ENCODE measurements around the gene ABLIM1. TPM values are rescaled to one million over a fixed set of nuclear protein-coding genes. Genes with fewer than 3 reads are reported as not detected.

The ABLIM1 gene
- total and polyA plus RNA-seq, 2 of the 13 experiments (the other 11 are each of a cell fraction or from before 2014, with no cell fraction given) = 59.4 to 92.7 TPM

DNA sequence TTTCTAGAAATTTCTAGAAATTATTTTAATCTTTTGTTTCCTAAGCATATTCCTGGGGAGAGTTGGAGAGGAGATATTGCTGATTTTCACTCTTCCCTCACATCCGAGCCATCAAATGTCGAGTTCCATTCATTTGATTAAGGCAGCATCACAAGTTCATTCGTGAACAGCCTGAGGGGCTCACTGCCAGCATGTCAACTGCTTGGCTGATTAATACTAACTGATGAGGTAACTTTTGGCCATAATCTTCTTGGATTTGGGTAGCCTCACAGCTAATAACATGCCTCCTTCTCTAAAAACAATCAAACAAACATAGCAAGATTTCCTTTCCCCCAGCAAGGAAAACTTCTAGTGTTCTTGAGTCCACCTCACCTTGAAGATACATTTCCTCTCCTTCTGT lies 166.7 kb downstream of the ABLIM1 start:
- Histone ChIP-seq H3K27ac (ENCODE audit: extremely low read length, insufficient read depth, low read length) (peak overlapping the region; percentile 56), H3K4me1 (ENCODE audit: insufficient read depth, low read length) (peaks cover 72% of the 10 kb centered on the region), H3K79me2 (ENCODE audit: insufficient read depth, low read length) (peaks cover 53% of the 10 kb centered on the region), H3K9ac (ENCODE audit: insufficient read depth, low read depth, low read length) (no peak overlapping the region), H3K4me3 (replicated peaks in 1 of 3; ENCODE audit: insufficient read depth in 1 of 3, low read depth in 2 of 3, low read length in 3 of 3) (no peak overlapping the region), H3K36me3 (replicated peaks in 1 of 2; ENCODE audit: control insufficient read depth in 1 of 2, insufficient read depth in 2 of 2, low read length in 2 of 2) (peaks cover 11 to 27% of the 10 kb centered on the region in 2 experiments), H4K20me1 (ENCODE audit: insufficient read depth, low read length) (no peaks in the 10 kb centered on the region), H2AFZ (ENCODE audit: low read length) (no peak overlapping the region), H3K4me2 (ENCODE audit: low read depth, low read length) (no peak overlapping the region), H3K27me3 (ENCODE audit: control insufficient read depth in 1 of 2, insufficient read depth in 2 of 2, low read length in 2 of 2) (no peaks in the 10 kb centered on the region), H3K9me3 (ENCODE audit: low read length) (no peaks in the 10 kb centered on the region)
- ChIA-PET CTCF (ENCODE audit: low intra/inter-chr PET ratio, low total read pairs) (no interaction called here), POLR2A (interaction anchor here (1.9 kb wide), 1 partner anchor 27 kb away, joined by 5 read pairs; no protein-coding TSS in a partner anchor)
- 95% methylated on average over 3 of the region's 3 CpGs for WGBS (ENCODE audit: low lambda C conversion rate)
- ATAC-seq (no peak), FAIRE-seq (no peak), DNase-seq (ENCODE audit: low spot score) (no peak)
- intact Hi-C loops (cut with micrococcal nuclease; ENCODE audit: unreplicated experiment) = no loop called here
- in situ Hi-C loops (cut with HindIII; ENCODE audit: extremely low pct_ligation_motif_present, low pct_unique_long_range_greater_than_20kb) = no loop called here
- no TSS peak for BruUV-seq (replicated peaks)
- TF ChIP-seq ZNF124 (CRISPR knock-in tag; IDR thresholded peaks at IDR 0.05) = no peak
- no peak for TF ChIP-seq ZFYVE20 (CRISPR knock-in tag; IDR thresholded peaks at IDR 0.05; ENCODE audit: borderline replicate concordance, low read depth)
- no peak for TF ChIP-seq NR1H2 (CRISPR knock-in tag; IDR thresholded peaks at IDR 0.05; ENCODE audit: borderline replicate concordance, low read depth)
- TF ChIP-seq ZNF180 (CRISPR knock-in tag; IDR thresholded peaks at IDR 0.05; ENCODE audit: borderline replicate concordance, low read depth) = no peak
- no peak for TF ChIP-seq ZNF251 (CRISPR knock-in tag; IDR thresholded peaks at IDR 0.05)
- TF ChIP-seq, protein P1, sequence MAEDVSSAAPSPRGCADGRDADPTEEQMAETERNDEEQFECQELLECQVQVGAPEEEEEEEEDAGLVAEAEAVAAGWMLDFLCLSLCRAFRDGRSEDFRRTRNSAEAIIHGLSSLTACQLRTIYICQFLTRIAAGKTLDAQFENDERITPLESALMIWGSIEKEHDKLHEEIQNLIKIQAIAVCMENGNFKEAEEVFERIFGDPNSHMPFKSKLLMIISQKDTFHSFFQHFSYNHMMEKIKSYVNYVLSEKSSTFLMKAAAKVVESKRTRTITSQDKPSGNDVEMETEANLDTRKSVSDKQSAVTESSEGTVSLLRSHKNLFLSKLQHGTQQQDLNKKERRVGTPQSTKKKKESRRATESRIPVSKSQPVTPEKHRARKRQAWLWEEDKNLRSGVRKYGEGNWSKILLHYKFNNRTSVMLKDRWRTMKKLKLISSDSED (CRISPR knock-in tag; IDR thresholded peaks at IDR 0.05) = no peak
- TF ChIP-seq CEBPB (IDR thresholded peaks at IDR 0.05; ENCODE audit: borderline replicate concordance, low read depth, low read length) = no peak
- no peak for TF ChIP-seq ZSCAN25 (CRISPR knock-in tag; IDR thresholded peaks at IDR 0.05)
- no peak for TF ChIP-seq ZNF432 (CRISPR knock-in tag; IDR thresholded peaks at IDR 0.05; ENCODE audit: borderline replicate concordance)

Data from HepG2 (cell line).